K562 (cell line): ENCODE results near the gene CDKL5. TPM values are rescaled to one million over a fixed set of nuclear protein-coding genes. Genes with fewer than 3 reads are reported as not detected.

Source experiments
- ATAC-seq: fragments of 200-7000 bp; cut with Tn5 transposase; 3 replicates; pipeline ENCODE4 v1.9.1; 2020; ENCODE audit warnings: moderate library complexity
- BruUV-seq: library from RNA; stranded (reverse); fragments of 400-500 nt; replicated peaks from 2 replicates; lab custom pipeline; 2021; lab: Mats Ljungman, UMichigan
- CTCF ChIA-PET: fragments of 300-600 bp; formaldehyde crosslinking; extraction: SDS; loops from one replicate; lab custom pipeline; 2021; ENCODE audit warnings: low intra/inter-chr PET ratio; lab: Yijun Ruan, JAX
- POLR2A ChIA-PET: fragments of 300-600, 350-650 bp; sonication (Branson Sonifier 250); formaldehyde crosslinking; extraction: SDS; loops from one replicate; lab custom pipeline; 2021; ENCODE audit warnings: antibody characterized with exemption, inconsistent platforms; lab: Yijun Ruan, JAX
- DNase-seq, 4 experiments: peaks; one replicate each; pipeline versions ENCODE4 v3.0.0 to v3.0.0-alpha.2; 2011 to 2018; ENCODE audit warnings: low spot score in 3 of 4, mixed read lengths in 3 of 4; ENCODE audit errors: extremely low read depth in 1 of 4
- FAIRE-seq: peaks from 2 replicates; lab custom pipeline; 2011; peaks lifted over from hg19 to GRCh38; lab: Jason Lieb, UNC
- H2AFZ ChIP-seq: 2 replicates; pipeline ENCODE4 v1.6.0; 2011; ENCODE audit warnings: low read depth, low read length, control low read depth, inconsistent platforms
- H3K27ac ChIP-seq: fragments of 200-600 bp; 3 replicates; pipeline ENCODE4 v1.8.0; 2011; ENCODE audit warnings: low read depth, mild to moderate bottlenecking, control low read depth, inconsistent platforms, low read length, moderate library complexity, mixed read lengths; ENCODE audit errors: extremely low read depth
- H3K27me3 ChIP-seq, 2 experiments: fragments of 300-600 bp in 1 of 2; 2 replicates in 1 of 2; 3 replicates in 1 of 2; pipeline versions ENCODE4 v1.6.0 to v1.8.0; 2011; ENCODE audit warnings: inconsistent platforms in 2 of 2, low read length in 2 of 2, mild to moderate bottlenecking in 1 of 2, mixed read lengths in 1 of 2, moderate library complexity in 1 of 2; ENCODE audit not compliant: control insufficient read depth in 2 of 2, insufficient read depth in 2 of 2
- H3K36me3 ChIP-seq: fragments of 300-600 bp; 3 replicates; pipeline ENCODE4 v1.8.0; 2011; ENCODE audit warnings: mild to moderate bottlenecking, low read length, inconsistent platforms; ENCODE audit not compliant: control insufficient read depth, insufficient read depth
- H3K4me1 ChIP-seq, 2 experiments: fragments of 200-600 bp in 1 of 2; replicated peaks in 1 of 2; 2 replicates in 1 of 2; 3 replicates in 1 of 2; pipeline versions ENCODE4 v1.5.1 to v1.8.0; 2011; ENCODE audit warnings: inconsistent platforms in 2 of 2, low read length in 2 of 2, mild to moderate bottlenecking in 1 of 2, mixed read lengths in 1 of 2, moderate library complexity in 1 of 2; ENCODE audit not compliant: control insufficient read depth in 2 of 2, insufficient read depth in 2 of 2
- H3K4me2 ChIP-seq: 2 replicates; pipeline ENCODE4 v1.6.1; 2011; ENCODE audit warnings: low read length, control low read depth, inconsistent platforms, mixed read lengths; ENCODE audit not compliant: insufficient read depth
- H3K4me3 ChIP-seq: fragments of 200-600 bp; sonication (generic), shearing (Covaris generic); 2 replicates; pipeline ENCODE4 v1.5.1; 2016; ENCODE audit warnings: control low read depth, inconsistent platforms
- H3K79me2 ChIP-seq: fragments of 200-600 bp; 3 replicates; pipeline ENCODE4 v1.8.0; 2011; ENCODE audit warnings: low read length, inconsistent platforms; ENCODE audit not compliant: control insufficient read depth, insufficient read depth
- H3K9ac ChIP-seq, 2 experiments: 2 replicates each; pipeline versions ENCODE4 v1.6.0 to v1.6.1; 2011; ENCODE audit warnings: low read depth in 2 of 2, low read length in 2 of 2, control low read depth in 1 of 2, inconsistent platforms in 1 of 2, mild to moderate bottlenecking in 1 of 2, mixed read lengths in 1 of 2; ENCODE audit not compliant: insufficient read depth in 1 of 2
- H3K9me1 ChIP-seq: one replicate; pipeline ENCODE4 v1.6.0; 2011; ENCODE audit warnings: inconsistent platforms, mild to moderate bottlenecking, low read length, moderate library complexity; ENCODE audit not compliant: control insufficient read depth, insufficient read depth
- H3K9me3 ChIP-seq: replicated peaks from 2 replicates; pipeline ENCODE4 v1.5.1; 2011; ENCODE audit warnings: low read depth, low read length, inconsistent platforms; ENCODE audit not compliant: control insufficient read depth, insufficient read depth
- H4K20me1 ChIP-seq: replicated peaks from 2 replicates; pipeline ENCODE4 v1.6.1; 2011; ENCODE audit warnings: low read length, inconsistent platforms, mixed read lengths; ENCODE audit not compliant: control insufficient read depth, insufficient read depth
- ESRRA ChIP-seq: fragments of 450-650 bp; IDR thresholded peaks from 2 replicates; pipeline ENCODE4 v1.6.1; 2014; ENCODE audit warnings: low read depth, mild to moderate bottlenecking, moderate library complexity, borderline replicate concordance
- SP1 ChIP-seq: sonication (generic); formaldehyde crosslinking; IDR thresholded peaks from 2 replicates; pipeline ENCODE4 v1.8.1; 2022; ENCODE audit warnings: mild to moderate bottlenecking, missing genetic modification reagents
- SPI1 ChIP-seq: IDR thresholded peaks from 2 replicates; pipeline ENCODE4 v1.6.1; 2011; ENCODE audit warnings: low read depth, low read length, control low read depth, borderline replicate concordance
- SREBF2 ChIP-seq: sonication (generic); formaldehyde crosslinking; IDR thresholded peaks from 2 replicates; pipeline ENCODE4 v1.4.0; 2020; ENCODE audit warnings: mild to moderate bottlenecking, missing genetic modification reagents
- ZNF239 ChIP-seq: fragments of 250-450 bp; sonication (Bioruptor Pico); IDR thresholded peaks from 2 replicates; pipeline ENCODE4 v1.4.0; 2020; ENCODE audit warnings: mild to moderate bottlenecking
- WGBS: fragments of 100-300 bp; shearing (Covaris generic); methylation state at CpG from one replicate; pipeline ENCODE4 v1.1.6; 2016; ENCODE audit warnings: low coverage, mixed read lengths; ENCODE audit not compliant: insufficient coverage; ENCODE audit errors: missing lambda C conversion rate; 5-methylcytosine and 5-hydroxymethylcytosine counted together
- in situ Hi-C: fragments of 300-500 bp; cut with MboI; formaldehyde crosslinking; loops from 4 replicates; pipeline ENCODE4 v1.15.0; 2018; ENCODE audit warnings: inconsistent platforms, mixed read lengths
- intact Hi-C: fragments of 100-400 bp; cut with micrococcal nuclease; formaldehyde crosslinking; loops from 2 replicates; pipeline ENCODE4 v1.14.2; 2022
- polyA plus RNA-seq, 8 experiments: library from polyadenylated mRNA; depleted of rRNA in 4 of 8; stranded (reverse) in 5 of 8; unstranded in 3 of 8; fragments of >200 nt; fragmentation: Nextera tagmentation in 2 of 8; fragmentation: Illumina TruSeq in 1 of 8; extraction: Ambion mirVana in 2 of 8; extraction: Trizol in 1 of 8; gene quantifications; 2 replicates each; pipeline versions ENCODE4 v1.2.1 to v1.2.3, GENCODE V29; 2011 to 2014; ENCODE audit warnings: inconsistent platforms in 1 of 8, missing spikeins in 1 of 8
- total RNA-seq, 7 experiments: library from RNA; depleted of rRNA in 6 of 7; stranded (reverse); fragments of >200 nt in 6 of 7; fragmentation: Illumina TruSeq in 2 of 7; extraction: Trizol in 2 of 7; gene quantifications; 2 replicates each; pipeline versions ENCODE4 v1.2.1 to v1.2.3, GENCODE V29; 2011 to 2021; ENCODE audit warnings: low replicate concordance in 1 of 7

Gene CDKL5
- total and polyA plus RNA-seq, 9 of the 15 experiments (the other 6 are each of a cell fraction or from before 2014, with no cell fraction given) = under 0.01 to 0.21 (median 0.04) TPM

GRCh38 chrX:18543738-18544137, 118.3 kb downstream of the CDKL5 start:
- Histone ChIP-seq H3K9ac (no peak overlapping the region), H3K36me3 (no peaks in the 10 kb centered on the region), H3K9me1 (no peaks in the 10 kb centered on the region), H3K27me3 (no peaks in the 10 kb centered on the region), H2AFZ (no peak overlapping the region), H3K4me1 (no peaks in the 10 kb centered on the region), H3K4me2 (no peak overlapping the region), H3K27ac (no peak overlapping the region), H3K4me3 (no peak overlapping the region), H3K9me3 (no peaks in the 10 kb centered on the region), H4K20me1 (no peaks in the 10 kb centered on the region), H3K79me2 (no peaks in the 10 kb centered on the region)
- no peak for FAIRE-seq
- DNase-seq = no peak
- WGBS = 10% methylated on average over 1 of the region's 1 CpG
- in situ Hi-C loops (no loop called here), intact Hi-C loops (no loop called here)
- TF ChIP-seq ESRRA = no peak
- peak; percentile 61; the same call in 1 of the 2 replicates for TF ChIP-seq SPI1
- TF ChIP-seq SP1 = no peak
- CTCF ChIA-PET = no interaction called here
- BruUV-seq = no TSS peak
- POLR2A ChIA-PET = no interaction called here
- ATAC-seq = no peak

- FAIRE-seq = no peak
- Histone ChIP-seq H3K4me3 (no peak overlapping the region), H3K9ac (no peak overlapping the region), H3K9me3 (no peaks in the 10 kb centered on the region), H3K9me1 (no peaks in the 10 kb centered on the region), H3K36me3 (no peaks in the 10 kb centered on the region), H3K79me2 (no peaks in the 10 kb centered on the region), H3K27ac (no peak overlapping the region), H4K20me1 (no peaks in the 10 kb centered on the region), H3K4me2 (no peak overlapping the region), H3K4me1 (no peaks in the 10 kb centered on the region), H3K27me3 (peaks cover 0 to 6% of the 10 kb centered on the region in 2 experiments; a peak in 2 of 5 replicates), H2AFZ (no peak overlapping the region)
- TF ChIP-seq SREBF2 (CRISPR knock-in tag) = no peak
- TF ChIP-seq ZNF239 (CRISPR knock-in tag) = no peak
- 6% methylated on average over 2 of the region's 2 CpGs for WGBS
- no peak for ATAC-seq
- POLR2A ChIA-PET = no interaction called here
- intact Hi-C loops = no loop called here
- no peak for DNase-seq
- no TSS peak for BruUV-seq
- CTCF ChIA-PET = no interaction called here
- in situ Hi-C loops = no loop called here
Measured at GRCh38 chrX:18545771-18546170, 120.4 kb downstream of the CDKL5 start.
